ENCODE results near the gene RNF224.

GRCh38 chr9:137275588-137276472 lies 48.5 kb downstream of the RNF224 start:
- TF ChIP-seq, protein P1, sequence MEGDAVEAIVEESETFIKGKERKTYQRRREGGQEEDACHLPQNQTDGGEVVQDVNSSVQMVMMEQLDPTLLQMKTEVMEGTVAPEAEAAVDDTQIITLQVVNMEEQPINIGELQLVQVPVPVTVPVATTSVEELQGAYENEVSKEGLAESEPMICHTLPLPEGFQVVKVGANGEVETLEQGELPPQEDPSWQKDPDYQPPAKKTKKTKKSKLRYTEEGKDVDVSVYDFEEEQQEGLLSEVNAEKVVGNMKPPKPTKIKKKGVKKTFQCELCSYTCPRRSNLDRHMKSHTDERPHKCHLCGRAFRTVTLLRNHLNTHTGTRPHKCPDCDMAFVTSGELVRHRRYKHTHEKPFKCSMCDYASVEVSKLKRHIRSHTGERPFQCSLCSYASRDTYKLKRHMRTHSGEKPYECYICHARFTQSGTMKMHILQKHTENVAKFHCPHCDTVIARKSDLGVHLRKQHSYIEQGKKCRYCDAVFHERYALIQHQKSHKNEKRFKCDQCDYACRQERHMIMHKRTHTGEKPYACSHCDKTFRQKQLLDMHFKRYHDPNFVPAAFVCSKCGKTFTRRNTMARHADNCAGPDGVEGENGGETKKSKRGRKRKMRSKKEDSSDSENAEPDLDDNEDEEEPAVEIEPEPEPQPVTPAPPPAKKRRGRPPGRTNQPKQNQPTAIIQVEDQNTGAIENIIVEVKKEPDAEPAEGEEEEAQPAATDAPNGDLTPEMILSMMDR (IDR thresholded peaks at IDR 0.05), result no peak
- no peak for TF ChIP-seq POLR2A (IDR thresholded peaks at IDR 0.05)
- no peak for TF ChIP-seq EP300 (IDR thresholded peaks at IDR 0.05)

All from tibial nerve (tissue), 4 donors.